Endothelial cell (in vitro differentiated cells): ENCODE data around the gene MYZAP. TPM values are rescaled to one million over a fixed set of nuclear protein-coding genes. Genes with fewer than 3 reads are reported as not detected.

Experiments
- DNase-seq: peaks from one replicate; pipeline ENCODE4 v3.0.0; 2021; ENCODE audit warnings: low spot score
- H3K27ac Mint-ChIP-seq: one replicate; pipeline ENCODE4 v1.8.0; 2021; ENCODE audit warnings: mixed read lengths, inconsistent platforms; ENCODE audit not compliant: unreplicated experiment
- H3K27me3 Mint-ChIP-seq: one replicate; pipeline ENCODE4 v1.8.0; 2021; ENCODE audit warnings: mild to moderate bottlenecking, moderate library complexity, mixed read lengths, inconsistent platforms; ENCODE audit not compliant: unreplicated experiment
- H3K36me3 Mint-ChIP-seq: one replicate; pipeline ENCODE4 v1.8.0; 2021; ENCODE audit warnings: mild to moderate bottlenecking, low read depth, mixed read lengths, inconsistent platforms; ENCODE audit not compliant: unreplicated experiment
- H3K4me1 Mint-ChIP-seq: one replicate; pipeline ENCODE4 v1.8.0; 2021; ENCODE audit warnings: mild to moderate bottlenecking, mixed read lengths, inconsistent platforms; ENCODE audit not compliant: unreplicated experiment
- H3K4me3 Mint-ChIP-seq: one replicate; pipeline ENCODE4 v1.8.0; 2021; ENCODE audit warnings: mild to moderate bottlenecking, mixed read lengths, inconsistent platforms; ENCODE audit not compliant: unreplicated experiment
- H3K9me3 Mint-ChIP-seq: one replicate; pipeline ENCODE4 v1.8.0; 2021; ENCODE audit warnings: mixed read lengths, inconsistent platforms; ENCODE audit not compliant: unreplicated experiment
- CTCF ChIP-seq: fragments of 200-600 bp; sonication (generic); IDR thresholded peaks from one replicate; pipeline ENCODE4 v1.5.0; 2021; ENCODE audit warnings: antibody characterized with exemption; ENCODE audit not compliant: unreplicated experiment
- total RNA-seq: library from RNA; stranded (reverse); fragmentation: NEBNext Ultra II Directional; extraction: Animal tissue kit (Norgen Biotek cat#: 25700); gene quantifications from one replicate; pipeline ENCODE4 v1.2.1, GENCODE V29; 2021; ENCODE audit not compliant: unreplicated experiment

Gene MYZAP
- total RNA-seq, 1 donor from 2014 or later: 55.3 TPM

DNA sequence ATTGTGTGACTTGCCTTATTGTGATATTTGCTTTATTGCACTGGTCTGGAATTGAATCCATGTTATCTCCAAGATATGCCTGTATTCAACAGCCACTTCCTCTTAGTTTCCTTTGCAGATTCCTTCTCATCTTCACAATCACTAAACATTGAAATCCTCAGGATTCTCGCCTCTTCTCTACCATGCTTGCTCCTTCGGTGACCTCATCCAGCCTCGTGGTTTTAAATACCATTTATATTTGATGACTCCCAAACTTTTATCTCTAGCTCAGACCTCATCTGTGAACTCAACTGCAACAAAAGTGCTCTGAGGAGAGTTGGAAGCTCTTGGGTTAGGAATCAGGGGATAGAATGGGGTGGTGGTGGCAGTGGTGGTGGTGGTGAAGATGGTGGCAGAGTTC lies 134.7 kb downstream of the MYZAP start:
- H3K4me3 Mint-ChIP-seq: no peak overlapping the region
- H3K36me3 Mint-ChIP-seq: peaks cover 6% of the 10 kb centered on the region
- no peaks in the 10 kb centered on the region for H3K9me3 Mint-ChIP-seq
- no peak for TF ChIP-seq CTCF
- no peak overlapping the region for H3K27ac Mint-ChIP-seq
- peaks cover 15% of the 10 kb centered on the region for H3K4me1 Mint-ChIP-seq
- no peak for DNase-seq
- no peaks in the 10 kb centered on the region for H3K27me3 Mint-ChIP-seq

DNA sequence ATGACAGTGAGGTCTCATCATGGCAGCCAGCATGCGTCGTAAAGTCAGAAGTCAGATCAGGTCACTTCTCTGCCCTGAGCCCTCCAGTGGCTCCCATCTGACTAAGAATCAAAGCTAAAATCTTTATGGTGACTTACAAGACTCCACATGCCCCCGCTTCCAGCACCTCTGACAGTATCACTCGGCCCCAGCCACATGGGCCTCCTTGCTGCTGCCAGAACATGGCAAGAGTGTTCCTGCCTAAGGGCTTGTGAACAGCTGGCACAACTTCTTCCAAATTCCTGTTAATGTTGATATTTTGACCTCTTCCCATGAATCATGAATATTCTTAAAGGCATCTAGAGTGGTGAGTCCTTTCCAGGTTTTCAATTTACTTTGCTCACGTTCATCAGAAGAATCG lies 135.3 kb downstream of the MYZAP start:
- no peak for TF ChIP-seq CTCF
- peaks cover 6% of the 10 kb centered on the region for H3K36me3 Mint-ChIP-seq
- H3K4me1 Mint-ChIP-seq: peaks cover 15% of the 10 kb centered on the region
- DNase-seq: no peak
- no peaks in the 10 kb centered on the region for H3K9me3 Mint-ChIP-seq
- H3K27ac Mint-ChIP-seq: no peak overlapping the region
- H3K4me3 Mint-ChIP-seq: no peak overlapping the region
- no peaks in the 10 kb centered on the region for H3K27me3 Mint-ChIP-seq

GRCh38 chr15:57728436-57728835 lies 136.7 kb downstream of the MYZAP start:
- no peak for DNase-seq
- Mint-ChIP-seq H3K27me3 (no peaks in the 10 kb centered on the region), H3K4me3 (no peak overlapping the region), H3K36me3 (peaks cover 6% of the 10 kb centered on the region), H3K4me1 (peaks cover 10% of the 10 kb centered on the region), H3K27ac (no peak overlapping the region), H3K9me3 (no peaks in the 10 kb centered on the region)
- no peak for TF ChIP-seq CTCF

DNA sequence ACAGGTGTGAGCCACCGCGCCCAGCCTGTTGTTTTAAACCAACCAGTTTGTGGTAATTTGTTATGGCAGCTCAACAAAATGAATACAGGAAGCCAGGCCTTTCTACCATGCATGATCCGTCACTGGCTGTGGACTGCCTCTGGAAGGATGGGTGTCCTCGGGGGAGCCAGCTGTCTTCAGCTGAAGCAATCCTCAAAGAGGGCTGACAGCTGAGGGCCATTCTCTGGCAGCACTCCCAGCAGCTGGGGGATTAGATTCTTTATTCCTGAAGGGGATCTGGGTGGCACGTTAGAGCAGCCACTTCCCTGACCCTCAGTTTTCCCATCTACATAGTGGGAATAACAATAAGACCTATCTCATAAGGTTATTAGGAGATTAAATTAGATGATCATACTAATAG lies 139.2 kb downstream of the MYZAP start:
- Mint-ChIP-seq H3K27me3 (no peaks in the 10 kb centered on the region), H3K4me1 (peaks cover 10% of the 10 kb centered on the region), H3K4me3 (no peak overlapping the region), H3K36me3 (no peaks in the 10 kb centered on the region), H3K9me3 (no peaks in the 10 kb centered on the region), H3K27ac (no peak overlapping the region)
- DNase-seq: no peak
- no peak for TF ChIP-seq CTCF

DNA sequence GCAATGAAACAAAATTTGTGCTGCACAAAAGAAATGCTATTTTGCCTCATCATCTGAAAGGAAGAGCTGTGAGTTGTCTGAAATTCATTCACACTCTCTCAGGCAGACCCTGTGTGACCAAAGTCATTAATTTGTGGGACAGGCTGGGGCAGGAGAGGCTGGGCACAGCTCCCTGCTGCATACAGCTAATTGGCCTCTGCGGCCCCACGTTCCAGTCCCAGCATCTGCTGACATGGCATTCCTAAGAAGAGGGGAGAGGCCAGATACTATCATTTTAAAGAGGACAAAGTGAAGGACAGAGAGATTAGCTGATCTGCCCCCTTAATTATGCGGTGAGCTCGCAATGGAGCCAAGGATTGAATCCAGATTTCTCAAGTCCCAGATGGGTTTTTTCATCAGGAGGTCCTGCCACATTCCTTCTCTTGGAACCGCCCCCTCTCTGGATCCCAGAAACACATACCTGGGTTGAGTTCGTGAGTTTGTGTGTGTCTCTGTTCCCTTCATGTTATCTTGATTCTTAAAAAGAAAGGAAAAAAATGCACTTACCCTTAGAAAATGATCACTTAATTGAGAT lies 139.9 kb downstream of the MYZAP start:
- no peaks in the 10 kb centered on the region for H3K9me3 Mint-ChIP-seq
- TF ChIP-seq CTCF: no peak
- peaks cover 7% of the 10 kb centered on the region for H3K4me1 Mint-ChIP-seq
- H3K27me3 Mint-ChIP-seq: no peaks in the 10 kb centered on the region
- H3K36me3 Mint-ChIP-seq: no peaks in the 10 kb centered on the region
- H3K4me3 Mint-ChIP-seq: no peak overlapping the region
- no peak for DNase-seq
- no peak overlapping the region for H3K27ac Mint-ChIP-seq
